RKO (cell line): ENCODE data around the gene MFNG.
"Not testable (repeated sequence)": the region's sequence is repeated elsewhere in the genome, so short reads cannot be mapped to it uniquely, and the experiment has no call there.

Experiments used
- DNase-seq: peaks from one replicate; pipeline ENCODE4 v3.0.0-alpha.2; 2016; ENCODE audit warnings: low spot score

Gene MFNG, protein sequence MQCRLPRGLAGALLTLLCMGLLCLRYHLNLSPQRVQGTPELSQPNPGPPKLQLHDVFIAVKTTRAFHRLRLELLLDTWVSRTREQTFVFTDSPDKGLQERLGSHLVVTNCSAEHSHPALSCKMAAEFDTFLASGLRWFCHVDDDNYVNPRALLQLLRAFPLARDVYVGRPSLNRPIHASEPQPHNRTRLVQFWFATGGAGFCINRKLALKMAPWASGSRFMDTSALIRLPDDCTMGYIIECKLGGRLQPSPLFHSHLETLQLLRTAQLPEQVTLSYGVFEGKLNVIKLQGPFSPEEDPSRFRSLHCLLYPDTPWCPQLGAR

DNA sequence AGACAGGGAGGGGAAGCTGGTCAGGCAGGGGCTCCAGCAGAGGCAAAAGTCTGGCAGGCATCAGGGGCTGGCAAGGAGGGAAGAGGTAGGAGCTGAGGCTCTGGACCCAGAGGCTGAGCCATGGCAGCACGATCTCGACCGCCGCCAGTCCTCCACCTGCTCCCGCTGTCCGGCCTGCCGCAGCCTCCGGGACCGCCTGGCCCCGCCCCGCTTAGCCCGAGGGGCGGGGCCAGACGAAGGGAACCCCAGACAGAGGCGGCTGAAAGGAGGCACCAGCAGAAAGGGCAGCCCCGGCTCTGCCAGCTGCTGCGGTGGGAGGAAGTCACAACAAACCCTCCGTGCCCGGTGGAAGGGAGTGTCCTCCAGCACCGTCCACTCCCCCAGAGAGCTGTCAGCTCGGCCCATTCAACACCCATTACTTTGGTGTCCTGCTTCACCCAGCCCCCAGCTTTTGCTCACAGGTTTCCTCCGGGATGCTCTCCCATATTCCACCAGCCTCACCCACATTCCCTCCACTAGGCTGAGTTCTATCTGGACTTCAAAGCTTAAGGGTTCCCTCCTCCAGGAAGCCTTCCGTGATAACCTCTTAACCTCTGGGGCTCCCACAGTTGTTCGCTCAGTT, at the start of gene MFNG:
TSS of gene MFNG (minus strand) at position 161 of the 622 bp plus-strand sequence. CDS start 207 bp downstream, outside the sequence.
- DNase-seq = no peak

GRCh38 chr22:37535159-37535558, 49.0 kb upstream of the MFNG start:
- DNase-seq = no peak

DNA sequence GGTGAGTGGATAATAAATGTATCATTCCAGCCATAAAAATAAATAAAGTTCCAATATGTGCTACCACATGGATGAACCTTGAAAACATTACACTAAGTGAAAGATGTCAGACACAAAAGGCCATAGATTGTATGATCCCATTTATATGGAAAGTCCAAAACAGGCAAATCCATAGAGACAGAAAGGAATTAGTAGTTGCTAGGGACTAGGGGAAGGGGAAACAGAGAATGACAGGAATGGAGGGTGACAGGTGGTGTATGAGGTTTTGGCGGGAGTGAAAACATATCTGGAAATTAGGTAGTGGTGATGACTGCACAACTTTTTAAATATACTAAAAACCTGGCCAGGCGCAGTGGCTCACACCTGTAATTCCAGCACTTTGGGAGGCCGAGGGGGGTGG, 48.3 kb upstream of the MFNG start:
- no peak for DNase-seq

DNA sequence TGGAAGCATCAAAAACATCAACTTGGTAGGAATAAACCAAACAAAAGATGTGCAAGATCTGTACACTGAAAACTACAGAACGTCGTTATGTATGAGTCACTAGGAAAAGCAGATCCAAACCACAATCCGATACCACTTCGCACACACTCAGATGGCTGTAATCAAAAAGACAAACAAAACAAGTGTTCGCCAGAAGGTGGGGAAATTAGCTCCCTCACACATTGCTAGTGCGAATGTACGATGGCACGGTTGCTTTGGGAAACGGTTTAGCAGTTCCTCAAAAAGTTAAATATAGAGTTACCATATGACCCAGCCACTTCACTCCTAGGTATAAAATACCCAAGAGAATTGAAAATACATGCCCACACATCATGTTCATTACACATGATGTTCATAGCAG, 47.8 kb upstream of the MFNG start:
- peak; percentile 77 for DNase-seq

- DNase-seq = no peak
These were observed 43.6 kb upstream of the MFNG start for GRCh38 chr22:37529652-37530345.

GRCh38 chr22:37527952-37528351, 41.8 kb upstream of the MFNG start:
- DNase-seq = not testable (repeated sequence)

GRCh38 chr22:37527081-37527752, 41.0 kb upstream of the MFNG start:
- DNase-seq = not testable (repeated sequence)

DNA sequence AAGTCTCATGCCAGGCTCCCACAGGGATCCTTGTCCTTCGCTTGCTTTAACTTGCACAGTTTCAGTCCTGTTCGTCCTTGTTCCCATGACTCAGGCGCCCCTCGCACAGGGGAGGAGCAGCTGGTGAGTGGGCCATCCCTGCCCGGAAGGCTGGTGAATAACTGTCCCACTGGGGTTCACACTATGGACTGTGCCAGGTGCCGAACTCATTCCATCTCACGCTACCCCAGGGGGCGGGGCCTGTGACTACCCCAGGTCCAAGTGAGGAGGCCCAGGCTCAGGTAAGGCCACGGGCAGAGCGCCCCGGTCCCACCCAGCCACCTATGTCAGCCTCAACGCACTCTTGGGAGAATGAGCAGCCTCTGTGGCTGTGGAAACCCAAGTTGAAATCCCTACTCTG, 40.2 kb upstream of the MFNG start:
- DNase-seq = no peak

DNA sequence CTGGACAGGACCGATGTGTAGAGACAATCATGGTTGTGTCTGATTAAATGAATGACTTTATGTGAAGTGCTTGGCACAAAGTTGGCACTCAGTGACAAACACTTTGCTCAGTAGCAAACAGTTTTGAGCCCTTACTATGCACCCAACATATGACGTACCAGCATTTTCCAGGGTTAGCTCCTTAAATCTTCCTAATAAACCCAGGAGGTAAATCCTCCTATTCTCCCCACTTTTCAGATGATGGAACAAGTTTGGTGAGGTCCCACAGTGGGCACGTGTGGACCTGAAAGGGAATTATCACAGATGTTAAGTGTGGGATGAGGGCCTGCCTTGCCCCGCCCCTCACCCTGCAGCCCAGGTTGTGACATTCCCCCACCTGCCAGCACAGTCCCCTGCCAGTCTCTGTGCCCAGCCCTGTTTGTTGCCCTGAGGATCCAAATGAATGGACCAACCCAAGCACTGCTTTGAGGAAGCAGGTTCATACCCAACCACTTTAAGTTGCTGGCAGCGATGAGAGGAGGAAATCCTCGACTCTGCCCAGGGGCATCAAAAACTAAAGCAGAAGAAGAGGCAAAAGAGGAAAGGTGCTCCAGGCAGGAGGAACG, 39.7 kb upstream of the MFNG start:
- no peak for DNase-seq

GRCh38 chr22:37525073-37525745, 39.0 kb upstream of the MFNG start:
- peak; percentile 71 for DNase-seq

GRCh38 chr22:37522482-37522881, 36.3 kb upstream of the MFNG start:
- no peak for DNase-seq

DNA sequence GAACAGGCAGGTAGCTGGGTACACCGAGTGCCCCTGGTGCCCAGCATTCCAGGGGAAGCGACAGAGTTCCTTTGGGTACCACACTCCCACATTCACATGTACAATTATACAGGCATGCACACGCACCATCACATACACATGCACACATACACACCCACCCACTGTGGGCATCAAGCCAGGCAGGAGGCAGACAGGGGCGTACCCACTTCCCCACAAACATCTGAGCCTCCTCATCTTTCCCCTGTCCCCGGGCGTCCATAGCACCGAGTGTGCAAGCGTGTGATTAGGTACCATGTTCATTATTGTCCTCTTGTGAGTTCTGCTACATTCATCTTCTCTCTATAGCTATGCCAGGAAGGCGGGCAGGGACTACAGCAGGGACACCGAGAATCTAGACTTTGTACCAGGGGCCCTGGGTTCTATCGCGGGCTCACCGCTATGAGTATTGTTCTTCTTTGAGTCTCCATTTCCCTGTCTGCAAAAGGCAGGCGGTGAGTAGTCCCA, 35.1 kb upstream of the MFNG start:
- no peak for DNase-seq

DNA sequence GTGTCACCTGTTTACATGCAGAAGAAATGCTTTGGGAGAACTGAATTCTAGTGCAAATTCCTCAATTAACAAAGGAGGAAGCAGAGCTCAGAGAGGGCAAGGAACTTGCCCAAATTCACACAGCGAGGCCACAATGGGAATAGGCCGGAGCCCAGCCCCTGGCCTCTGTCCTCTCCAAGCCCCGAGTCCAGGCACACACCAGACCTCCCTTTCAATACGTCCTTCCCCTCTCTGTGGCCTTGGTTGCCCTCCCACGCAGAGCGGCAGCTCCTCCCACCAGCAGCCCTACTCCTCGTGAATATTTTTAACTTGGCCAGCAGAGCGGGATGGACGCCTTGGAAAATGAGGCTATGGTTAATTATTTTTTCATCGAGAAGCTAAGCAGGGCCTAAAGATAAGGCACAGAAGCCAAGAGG, 34.6 kb upstream of the MFNG start:
- DNase-seq = no peak

DNA sequence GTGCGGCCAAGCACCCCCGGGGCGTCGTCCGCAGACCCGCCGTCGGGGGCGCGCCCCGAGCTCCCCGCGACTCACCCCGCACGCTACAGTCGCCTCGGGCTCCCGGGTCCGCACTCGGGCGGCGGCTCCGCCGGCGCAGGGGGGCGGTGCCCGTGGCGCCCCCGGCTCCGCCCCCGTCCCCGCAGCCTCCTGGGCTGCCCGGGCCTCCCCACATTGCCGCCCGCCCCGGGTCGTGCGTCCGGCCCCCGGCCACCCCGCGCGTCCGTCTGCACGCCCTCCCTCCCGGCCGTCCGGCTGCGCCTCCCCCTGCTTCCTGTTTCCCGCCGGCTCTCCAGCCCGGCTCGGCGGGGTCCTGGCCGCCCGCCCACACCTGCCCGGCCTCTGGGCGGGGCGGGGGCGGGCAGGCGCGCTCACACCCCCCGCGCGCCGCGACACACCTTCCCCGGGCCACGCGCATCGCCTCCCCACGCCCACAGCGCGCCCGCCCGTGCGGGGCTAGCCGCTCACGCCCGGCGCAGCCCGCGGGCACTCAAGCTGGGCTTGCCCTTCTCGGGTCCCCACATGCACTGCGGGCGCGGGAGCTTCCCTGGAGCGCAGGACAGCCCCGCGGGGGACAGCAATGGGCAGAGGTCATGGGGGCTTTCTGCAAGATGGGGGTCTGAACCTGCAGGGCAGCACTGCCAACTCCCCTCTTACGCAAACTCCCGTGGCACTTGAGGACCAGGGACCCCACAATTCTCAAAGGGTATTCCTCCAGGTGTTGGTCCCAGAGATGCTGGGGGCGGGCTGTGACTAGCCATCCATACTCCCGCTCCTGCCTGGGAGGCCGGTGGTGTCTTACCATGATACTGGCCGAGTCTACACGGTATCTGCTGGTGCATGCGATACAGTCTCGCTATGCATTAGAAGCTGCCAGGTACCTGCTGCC, 33.3 kb upstream of the MFNG start, which contains the start of gene CARD10:
TSS of gene CARD10 (minus strand) at position 148 of the 928 bp plus-strand sequence. CDS start 215 bp downstream, outside the sequence.
- DNase-seq = no peak

GRCh38 chr22:37518509-37519267, 32.5 kb upstream of the MFNG start:
- no peak for DNase-seq

DNA sequence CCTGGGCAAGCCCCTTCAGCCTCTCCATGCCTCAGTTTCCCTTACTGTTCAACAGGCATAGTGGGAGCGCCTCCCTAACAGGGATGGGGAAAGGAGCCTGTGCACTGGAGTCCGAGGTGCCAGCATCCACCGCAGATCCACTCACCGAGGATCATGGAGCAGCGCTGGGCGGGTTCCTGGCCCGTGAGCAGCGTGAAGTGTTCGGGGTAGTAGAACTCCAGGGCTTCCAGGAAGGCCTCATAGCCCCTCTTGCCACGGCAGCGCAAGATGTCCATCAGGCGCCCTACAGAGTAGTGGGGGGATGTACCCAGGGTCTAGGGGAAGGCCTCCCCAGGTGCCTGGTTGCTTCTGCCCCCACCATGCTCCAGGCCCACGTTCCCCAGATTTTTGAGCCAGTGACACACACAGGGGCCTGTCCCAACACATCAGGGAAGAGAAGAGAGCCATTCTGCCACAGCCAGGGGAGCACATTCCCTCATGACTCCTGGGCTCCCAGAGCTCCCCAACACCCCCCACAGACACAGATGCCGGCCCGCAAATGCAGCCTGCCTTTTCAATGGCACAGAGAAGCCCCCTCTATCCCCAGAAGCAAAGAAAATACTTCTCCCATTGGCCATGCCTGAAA, 31.8 kb upstream of the MFNG start:
- no peak for DNase-seq

DNA sequence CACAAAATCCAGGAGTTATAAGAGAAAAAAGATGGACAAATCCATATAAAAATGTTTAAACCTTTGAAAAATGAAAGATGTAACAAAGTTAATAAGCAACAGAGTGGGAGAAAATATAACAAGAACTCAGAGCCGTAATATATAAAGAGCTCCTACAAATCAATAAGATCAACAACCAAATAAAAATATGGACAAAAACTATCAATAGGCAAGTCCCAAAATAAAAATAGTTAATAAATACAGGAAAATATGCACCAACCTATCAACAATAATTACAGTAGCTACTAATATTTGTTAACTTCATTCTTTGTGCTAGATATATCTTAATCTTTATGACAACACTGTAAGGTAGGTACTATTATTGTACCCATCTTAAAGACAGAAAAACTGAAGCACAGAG, 30.3 kb upstream of the MFNG start:
- DNase-seq = no peak

DNA sequence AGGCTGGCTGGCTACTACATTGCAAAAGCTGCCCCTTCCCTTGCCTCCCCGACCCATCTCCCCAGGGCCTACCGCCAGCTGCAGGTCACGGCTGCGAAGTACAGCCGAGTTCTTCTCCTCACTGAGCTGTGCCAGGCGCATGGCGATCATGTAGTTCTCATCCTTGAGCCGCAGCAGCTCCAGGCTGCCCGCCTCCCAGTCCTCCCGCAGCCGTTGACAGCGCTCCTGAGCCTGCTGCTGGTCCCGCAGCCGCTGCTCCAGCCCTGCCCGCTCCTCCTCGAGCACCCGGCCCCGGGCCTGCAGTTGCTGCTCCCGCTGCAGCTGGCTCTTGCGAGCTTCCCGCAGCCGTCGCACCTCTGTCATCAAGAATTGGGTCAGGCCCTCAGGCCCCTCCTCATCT, 29.7 kb upstream of the MFNG start:
- DNase-seq = no peak

GRCh38 chr22:37514526-37515051, 28.4 kb upstream of the MFNG start:
- DNase-seq = no peak
